Stimulated activated CD4-positive, alpha-beta T cell treated with anti-CD3 and anti-CD28 coated beads, Interleukin-2, amount 100 ng/mL, for 24 hours (primary cell): Measurements from ENCODE around the gene PSME2.
"Not testable (repeated sequence)": the region's sequence is repeated elsewhere in the genome, so short reads cannot be mapped to it uniquely, and the experiment has no call there.

Source experiments
- DNase-seq, 2 donors: peaks; one replicate each; pipeline ENCODE4 v3.0.0-alpha.2; 2020

Gene PSME2

GRCh38 chr14:24113379-24113800 lies 33.0 kb downstream of the PSME2 start:
- DNase-seq, result no peak

DNA sequence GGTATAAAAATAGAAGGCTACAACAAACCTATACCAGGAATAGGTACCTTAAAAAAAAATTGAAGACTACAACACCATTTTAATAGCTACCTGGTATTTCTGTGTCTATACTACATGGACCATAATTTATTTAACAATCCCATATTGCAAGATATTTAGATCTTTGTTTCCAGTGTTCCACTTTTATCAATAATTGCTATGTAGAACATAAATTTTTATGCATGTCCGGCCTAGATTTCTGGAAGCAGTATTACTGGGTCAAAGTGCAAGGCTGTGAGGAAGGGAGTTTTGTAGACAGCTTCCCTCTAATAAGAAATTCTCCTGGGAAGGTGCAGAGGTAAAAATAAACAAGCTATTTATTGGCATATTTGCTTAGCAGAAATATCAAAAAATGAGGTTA lies 35.9 kb downstream of the PSME2 start:
- DNase-seq, result no peak

DNA sequence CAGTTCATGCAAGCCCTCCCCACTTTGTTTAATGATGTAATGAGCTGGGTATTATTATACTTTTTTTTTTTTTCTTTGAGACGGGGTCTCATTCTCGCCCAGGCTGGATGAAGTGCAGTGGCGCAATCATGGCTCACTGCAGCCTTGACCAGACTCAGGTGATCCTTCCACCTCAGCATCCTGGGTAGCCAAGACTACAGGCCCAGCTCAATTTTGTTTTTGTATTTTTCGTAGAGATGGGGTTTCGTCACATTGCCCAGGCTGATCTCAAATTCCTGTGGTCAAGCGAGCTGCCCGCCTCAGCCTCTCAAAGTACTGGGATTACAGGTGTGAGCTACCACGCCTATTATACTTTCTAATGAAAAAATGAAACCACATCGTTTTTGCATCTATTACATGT lies 36.4 kb downstream of the PSME2 start:
- DNase-seq, result no peak

- no peak for DNase-seq
Observed at GRCh38 chr14:24108336-24108874, 38.0 kb downstream of the PSME2 start.

- no peak for DNase-seq
Observed at GRCh38 chr14:24106672-24107271, 39.6 kb downstream of the PSME2 start.

- DNase-seq, result not testable (repeated sequence)
Observed at GRCh38 chr14:24105609-24106239, 40.7 kb downstream of the PSME2 start.

GRCh38 chr14:24103451-24103850 lies 43.0 kb downstream of the PSME2 start:
- DNase-seq, result no peak

- no peak for DNase-seq
Observed at GRCh38 chr14:24102357-24103048, 43.9 kb downstream of the PSME2 start.

DNA sequence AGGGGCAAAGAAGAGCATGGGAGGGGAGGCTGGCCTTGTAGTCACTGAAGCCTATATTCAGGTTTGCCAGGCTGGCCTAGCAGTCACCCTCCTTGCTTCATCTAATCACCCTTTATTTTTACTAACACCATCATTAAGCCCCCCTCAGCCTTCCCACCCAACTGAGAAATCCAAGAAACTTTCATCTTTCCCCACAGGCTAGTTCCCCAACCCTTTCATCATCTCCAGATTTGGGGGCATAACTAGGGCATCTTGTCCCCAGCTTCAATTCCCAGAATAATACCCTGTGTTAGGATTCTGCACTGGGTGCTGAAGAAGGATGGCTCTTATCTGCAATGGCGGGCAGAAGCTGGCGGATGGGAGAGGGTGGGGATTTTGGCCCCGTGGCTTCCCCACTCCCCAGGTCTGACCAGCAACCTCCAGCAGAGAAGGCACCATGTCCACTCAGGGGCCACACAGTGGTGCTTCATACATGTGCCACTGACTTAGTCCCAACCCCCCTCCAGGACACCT lies 45.4 kb downstream of the PSME2 start:
- no peak for DNase-seq

GRCh38 chr14:24100197-24100981 lies 46.0 kb downstream of the PSME2 start:
- DNase-seq, result no peak

GRCh38 chr14:24098927-24099813 lies 47.2 kb downstream of the PSME2 start:
- DNase-seq, result no peak

GRCh38 chr14:24098229-24098926 lies 48.0 kb downstream of the PSME2 start:
- no peak for DNase-seq

DNA sequence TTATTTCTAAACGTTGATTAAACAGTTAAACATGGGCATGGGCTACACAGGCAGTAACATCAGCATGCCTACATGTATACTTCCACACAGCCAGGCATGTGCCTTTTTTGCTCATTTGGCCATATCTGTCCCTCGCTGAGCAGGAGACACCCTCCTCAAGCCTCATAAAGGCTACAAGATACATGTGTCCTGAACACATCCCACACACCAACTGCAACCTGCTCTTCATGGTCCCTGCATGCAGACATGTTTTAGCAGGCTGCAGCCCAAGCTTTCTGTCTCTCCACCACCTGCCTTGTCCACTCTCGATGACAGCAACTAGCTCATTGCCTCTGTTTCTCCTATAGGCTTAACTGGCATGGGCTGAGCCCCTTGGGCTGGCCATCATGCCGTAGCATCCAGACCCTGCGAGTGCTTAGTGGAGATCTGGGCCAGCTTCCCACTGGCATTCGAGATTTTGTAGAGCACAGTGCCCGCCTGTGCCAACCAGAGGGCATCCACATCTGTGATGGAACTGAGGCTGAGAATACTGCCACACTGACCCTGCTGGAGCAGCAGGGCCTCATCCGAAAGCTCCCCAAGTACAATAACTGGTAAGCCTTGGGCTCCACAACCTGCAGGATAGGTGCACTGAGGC lies 49.7 kb downstream of the PSME2 start:
- DNase-seq, result no peak

GRCh38 chr14:24095271-24096068 lies 50.9 kb downstream of the PSME2 start:
- peak; percentile 67 to 71 for DNase-seq

GRCh38 chr14:24094841-24095270 lies 51.6 kb downstream of the PSME2 start:
- DNase-seq, result no peak

- DNase-seq, result peak; percentile 89 to 94
Observed at GRCh38 chr14:24093901-24094840, 52.2 kb downstream of the PSME2 start, which contains the start of gene PCK2. TSS of gene PCK2 (plus strand) at chr14:24094311. CDS start at chr14:24094406, 95 bp downstream.
